ENCODE results near the gene SLC38A10.

The SLC38A10 gene

DNA sequence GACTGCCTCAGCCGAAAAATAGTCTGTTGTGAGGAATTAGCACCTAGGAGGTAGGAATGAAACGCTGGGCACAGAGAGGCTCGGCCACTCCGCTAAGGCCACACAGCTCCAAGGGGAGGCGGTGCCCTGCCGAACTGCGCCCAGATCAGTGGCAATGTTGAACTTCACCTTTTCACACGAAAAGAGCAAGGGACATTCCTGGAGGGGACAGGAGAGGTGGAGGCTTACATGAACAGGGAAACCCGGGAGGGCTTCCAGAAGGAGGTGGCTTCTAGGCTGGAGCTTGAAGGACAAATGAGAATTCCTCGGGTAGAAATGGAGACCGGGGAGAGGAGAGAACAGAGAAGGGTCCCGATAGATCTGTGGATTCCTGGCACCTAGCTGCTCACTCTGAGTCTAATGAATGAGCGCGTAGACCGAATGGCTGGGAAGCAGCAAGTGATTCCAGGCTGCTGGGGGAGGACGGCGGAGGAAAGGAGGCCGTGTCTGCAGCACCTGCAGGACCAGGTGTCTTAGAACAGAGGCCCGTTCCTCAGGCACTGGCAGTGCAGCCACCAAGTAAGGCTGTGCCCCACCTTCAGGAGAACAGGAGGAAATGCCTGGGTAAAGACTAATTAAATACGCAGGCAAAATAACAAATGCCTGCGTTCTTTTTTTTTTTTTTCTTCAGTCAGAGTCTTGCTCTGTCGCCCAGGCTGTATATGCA, 722 bp upstream of the SLC38A10 start:
- no peak for DNase-seq

DNA sequence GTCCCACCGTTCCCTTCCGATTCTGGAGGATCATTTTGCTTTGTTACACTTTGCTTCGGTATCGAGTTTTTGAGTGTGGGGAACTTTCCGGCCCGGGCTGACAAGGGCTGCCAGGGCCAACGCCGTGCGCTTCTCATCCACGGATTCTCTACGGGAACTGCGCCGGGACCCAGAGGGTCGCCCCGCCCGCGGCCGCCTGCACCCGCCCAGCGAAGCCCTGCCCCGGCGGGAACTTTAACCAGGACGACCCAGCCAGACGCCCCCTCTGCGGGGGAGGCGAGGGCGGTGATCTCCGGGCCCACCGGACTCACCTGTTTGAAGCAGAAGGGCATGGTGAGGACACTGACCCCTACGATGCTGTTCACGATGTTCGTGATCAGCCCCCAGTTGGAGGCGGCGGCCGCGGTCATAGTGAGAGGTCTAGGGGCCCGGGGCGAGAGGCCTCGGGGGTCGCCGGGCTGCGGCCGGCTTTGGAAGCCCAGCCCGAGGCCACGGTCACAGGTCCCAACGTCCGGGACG, 536 bp downstream of the SLC38A10 start:
- no peak for DNase-seq

DNA sequence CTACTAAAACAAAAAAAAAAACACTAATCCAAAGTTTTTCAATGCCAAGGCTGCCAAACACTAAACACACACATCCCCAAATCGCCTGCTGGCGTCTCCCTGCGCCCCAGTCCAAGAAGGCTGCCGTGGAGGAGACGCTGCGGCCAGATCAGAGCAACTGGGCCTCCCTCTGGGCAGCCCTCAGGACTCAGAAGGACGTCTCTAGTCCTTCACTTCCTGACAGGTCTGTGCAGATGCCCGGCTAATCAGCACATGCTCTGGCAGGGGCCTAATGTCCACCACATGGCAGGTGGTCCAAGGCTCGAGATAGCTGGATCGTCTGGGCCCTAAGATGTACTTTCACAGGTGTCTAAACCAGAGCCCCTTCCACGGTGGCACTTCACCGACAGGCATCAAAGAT, 2.7 kb downstream of the SLC38A10 start:
- DNase-seq: no peak

DNA sequence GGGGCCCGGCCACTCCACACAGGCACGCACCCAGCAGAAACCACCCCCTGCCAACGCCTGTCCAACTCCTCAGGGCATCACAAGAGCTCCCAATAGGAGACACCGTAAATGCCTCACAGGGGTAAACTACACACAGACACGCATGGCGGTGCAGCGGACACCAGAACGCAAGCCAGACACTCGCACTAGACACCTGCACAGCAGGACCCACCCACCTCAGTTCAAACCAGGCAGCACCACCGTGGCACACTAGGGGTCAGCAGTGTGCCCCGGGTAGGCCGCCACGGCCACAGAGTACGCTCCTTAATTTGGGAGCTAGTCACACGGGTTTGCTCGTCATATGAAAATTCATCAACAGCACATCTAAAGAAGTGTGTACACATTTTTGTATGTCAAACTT, 3.4 kb downstream of the SLC38A10 start:
- peak in 1 of 2 donors; percentile 17 for DNase-seq

DNA sequence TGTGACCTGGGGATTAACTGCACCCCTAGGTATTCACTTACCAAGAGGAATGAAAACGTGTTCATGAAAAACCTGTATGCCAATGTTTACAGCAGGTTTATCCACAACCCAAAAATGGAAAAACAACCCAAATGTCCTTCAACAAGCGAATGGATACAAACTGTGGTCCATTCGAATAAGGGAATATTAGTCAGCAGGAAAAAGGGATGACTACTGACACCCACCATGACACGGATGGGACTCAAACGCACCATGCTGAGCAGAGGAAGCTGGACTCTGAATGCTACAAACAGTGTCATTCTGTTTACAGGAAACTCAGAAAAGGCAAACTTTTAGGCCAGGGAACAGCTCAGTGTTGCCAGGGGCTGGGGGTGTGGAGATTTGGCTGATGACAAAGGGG, 4.9 kb downstream of the SLC38A10 start:
- DNase-seq: no peak

DNA sequence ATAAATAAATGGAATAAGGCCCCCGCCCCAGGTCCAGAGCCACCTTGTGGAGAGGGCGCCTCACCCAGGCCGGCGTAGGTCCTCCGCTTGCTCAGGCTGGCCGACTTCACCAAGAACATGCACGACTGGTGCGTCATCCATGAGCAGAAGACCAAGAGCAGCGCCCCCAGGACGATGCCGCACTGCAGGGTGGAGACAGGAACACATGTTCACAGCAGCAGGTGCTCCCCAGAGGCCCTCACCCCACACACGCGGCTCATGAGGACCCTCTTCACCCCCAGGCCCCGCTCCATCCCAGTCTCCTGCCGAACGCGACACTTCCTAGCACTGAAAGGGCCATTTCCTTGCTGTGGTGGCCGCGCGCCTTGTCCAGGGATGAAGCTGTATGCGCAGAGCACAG, 5.5 kb downstream of the SLC38A10 start:
- no peak for DNase-seq

DNA sequence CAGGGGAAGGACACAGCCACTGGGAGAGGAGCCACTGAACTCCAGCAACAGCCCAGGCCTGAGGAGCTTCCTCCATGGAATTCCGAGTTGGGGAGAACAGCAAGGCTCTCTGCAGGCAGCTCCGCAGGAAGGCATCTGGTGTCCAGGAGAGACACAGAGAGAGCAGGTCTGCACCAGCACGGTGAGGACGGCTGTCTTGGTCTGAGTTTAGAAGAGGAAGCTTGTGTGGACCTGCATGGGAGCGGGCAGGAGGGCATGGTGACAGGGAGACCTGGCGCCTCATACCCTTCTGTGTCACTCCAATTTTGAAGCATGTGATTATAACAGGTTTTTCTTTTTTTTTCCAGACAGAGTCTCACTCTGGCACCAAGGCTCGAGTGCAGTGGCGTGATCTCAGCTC, 6.4 kb downstream of the SLC38A10 start:
- no peak for DNase-seq

DNA sequence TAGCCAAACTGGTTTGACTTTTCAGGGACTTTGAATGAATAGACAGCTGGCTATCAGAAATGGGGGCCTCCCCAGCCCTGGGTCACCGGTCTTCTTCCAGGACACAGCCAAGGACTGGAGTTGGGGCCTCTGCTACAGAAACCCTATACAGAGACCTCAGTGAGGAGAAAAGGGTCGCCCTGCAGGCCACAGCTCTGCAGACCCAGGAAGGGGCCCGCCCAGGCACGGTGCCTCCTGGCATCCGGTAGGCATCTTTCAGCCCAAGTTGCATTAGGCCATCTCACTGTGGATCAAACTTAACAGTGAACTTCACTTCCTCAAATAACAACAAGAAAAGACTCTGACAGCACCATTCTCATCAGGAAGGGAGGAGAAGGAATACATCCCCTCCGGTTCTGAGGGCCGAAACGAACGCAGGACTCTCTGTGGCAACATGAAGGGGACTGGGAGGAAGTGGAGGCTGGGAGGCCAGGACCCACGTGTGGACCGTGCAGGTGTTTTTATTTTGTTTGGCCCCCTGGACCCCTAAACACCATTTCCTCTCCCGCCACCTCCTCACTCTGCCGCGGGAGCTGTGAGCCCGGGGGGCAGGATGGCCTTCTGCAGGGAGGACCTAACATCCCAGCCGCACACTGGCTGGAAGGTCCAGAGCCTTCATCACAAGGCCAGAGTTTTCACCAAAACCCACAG, 7.2 kb downstream of the SLC38A10 start:
- DNase-seq: no peak

DNA sequence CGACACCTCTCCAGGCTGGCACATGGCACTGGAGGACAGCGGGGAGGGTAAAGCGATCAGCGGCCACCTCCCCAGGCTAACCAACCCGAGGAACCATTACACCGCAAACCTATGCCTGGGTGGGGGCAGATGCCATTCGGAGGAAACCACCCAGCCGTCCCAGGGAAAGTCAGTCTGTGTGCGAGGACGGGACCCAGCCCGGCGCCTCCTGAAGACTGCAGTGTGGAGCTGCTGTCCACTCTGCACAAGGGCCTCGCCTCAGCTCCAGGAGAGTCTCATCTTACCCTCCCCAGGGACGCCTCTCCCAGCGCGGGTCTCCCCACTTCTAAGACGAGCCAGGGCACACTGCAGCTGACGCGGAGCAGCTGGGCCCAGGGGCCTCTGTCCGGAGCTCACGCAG, 8.0 kb downstream of the SLC38A10 start:
- no peak for DNase-seq

DNA sequence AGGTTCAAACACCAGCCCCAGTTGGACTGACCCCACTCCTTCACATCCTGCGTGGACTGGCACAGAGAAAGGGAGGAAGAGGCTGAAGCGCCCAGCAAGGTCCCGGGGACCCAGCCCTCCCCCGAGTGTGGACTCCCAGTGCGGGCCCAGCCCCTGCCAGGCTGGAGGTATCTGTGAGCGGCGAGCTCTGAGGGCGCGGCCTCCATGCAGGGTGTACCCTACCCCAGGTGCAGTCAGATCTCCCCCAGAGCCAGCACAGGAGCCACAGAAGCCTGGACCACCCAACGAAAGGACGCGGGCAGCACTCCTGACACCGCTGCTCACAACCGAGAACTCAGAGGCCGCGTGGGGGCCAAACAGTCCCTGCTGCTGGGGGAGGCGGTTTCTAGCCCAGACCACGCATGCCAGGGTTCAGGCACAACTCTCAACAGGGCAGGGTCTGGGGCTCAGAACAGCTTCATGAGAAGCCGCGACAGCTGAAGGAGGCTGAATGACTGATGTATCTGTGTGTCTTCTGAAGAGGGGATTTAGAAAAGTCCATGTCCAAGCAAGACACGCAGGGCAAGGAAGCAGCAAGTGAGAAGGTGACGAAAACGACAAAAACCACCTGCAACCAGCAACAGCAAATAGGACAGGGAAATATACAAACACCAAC, 8.5 kb downstream of the SLC38A10 start:
- DNase-seq: no peak

DNA sequence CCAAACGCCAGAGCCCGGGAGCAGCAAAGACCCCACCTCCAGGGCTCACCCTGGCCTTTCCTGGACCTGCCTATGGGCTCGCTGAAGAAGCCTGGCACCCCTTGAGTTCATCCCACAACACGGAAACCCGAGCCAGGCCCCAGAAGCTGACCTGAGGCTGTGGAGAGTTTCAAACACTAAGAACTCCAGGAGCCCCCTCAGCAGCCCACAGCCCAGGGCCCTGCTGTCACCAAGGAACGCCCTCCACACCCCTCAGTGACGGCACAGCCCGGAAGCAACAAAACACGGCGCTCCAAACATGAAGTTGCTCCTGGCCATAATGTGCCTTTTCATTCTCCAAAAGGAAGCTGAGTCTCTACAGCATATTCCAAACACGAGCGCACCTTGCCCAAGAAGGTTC, 9.2 kb downstream of the SLC38A10 start:
- no peak for DNase-seq

DNA sequence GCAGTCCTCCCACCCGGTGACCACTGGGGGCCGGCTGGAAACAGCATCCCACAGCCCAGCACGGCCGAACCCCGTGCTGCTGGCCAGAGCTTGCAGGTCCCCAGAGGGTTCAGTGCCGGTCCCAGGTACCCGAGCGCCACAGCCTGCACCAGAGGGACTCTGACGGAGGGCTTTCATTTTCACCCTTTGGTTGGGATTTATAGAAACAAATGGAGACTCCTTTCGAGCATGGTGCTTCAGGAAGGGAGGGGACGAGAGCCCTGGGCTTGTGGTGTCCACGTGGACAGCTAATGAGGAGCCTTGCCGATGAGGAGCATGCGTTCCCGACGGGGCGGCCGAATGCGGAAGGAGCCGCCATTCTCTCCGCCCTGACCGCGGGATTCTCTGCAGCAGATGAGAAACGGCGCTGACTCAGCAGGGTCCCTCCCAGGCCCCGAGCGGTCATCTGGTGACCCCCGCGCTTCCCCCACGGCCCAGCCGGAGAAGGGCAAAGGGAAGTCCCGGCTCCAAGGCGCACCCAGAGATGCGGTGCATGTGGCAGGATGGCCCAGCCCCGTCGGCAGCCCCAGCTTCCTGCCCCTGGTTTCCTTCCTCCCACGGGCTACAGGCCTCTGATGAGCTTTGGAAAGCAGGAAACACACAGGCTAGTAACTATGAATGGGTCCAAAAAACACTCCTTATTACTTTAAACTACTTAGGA, 9.8 kb downstream of the SLC38A10 start:
- peak; percentile 9 to 48 for DNase-seq

DNA sequence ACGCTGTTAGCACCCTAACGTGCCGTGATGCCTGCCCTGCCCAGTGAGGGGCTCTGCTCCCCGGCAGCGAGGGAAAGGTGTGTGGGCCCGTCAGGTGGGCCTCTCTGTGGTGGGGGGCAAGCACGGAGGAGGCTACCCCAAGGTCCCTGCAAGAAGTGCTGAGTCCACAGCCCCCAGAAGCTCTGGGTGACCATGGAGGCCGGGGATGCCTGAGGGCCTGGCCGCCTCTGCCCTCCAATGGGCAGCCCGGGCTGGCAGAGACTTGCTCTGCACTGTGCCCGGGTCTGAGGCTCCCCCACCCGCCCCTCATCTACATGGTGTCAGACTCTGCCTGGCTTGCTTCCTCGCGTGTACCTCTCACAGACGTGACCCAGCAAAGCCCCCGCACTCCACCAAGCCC, 12.2 kb downstream of the SLC38A10 start:
- DNase-seq: no peak

DNA sequence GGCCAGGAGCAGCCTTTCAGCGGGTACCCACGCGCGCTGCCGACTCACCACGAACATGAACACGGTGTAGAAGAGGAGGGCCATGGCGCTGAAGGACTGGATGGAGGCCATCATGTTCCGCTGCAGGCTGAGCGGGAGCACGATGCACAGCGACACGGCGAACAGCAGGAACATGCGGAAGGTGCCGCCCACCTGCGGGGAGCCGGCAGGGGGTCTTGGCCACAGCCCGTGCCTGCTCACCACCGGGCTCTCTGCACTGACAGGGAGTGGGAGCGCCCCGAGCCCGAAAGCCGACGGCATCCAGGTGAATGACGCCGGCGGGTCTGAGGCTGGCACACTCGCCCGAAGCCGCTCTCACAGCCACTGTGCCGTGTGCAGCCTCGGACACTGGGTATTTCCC, 13.0 kb downstream of the SLC38A10 start:
- DNase-seq: no peak

DNA sequence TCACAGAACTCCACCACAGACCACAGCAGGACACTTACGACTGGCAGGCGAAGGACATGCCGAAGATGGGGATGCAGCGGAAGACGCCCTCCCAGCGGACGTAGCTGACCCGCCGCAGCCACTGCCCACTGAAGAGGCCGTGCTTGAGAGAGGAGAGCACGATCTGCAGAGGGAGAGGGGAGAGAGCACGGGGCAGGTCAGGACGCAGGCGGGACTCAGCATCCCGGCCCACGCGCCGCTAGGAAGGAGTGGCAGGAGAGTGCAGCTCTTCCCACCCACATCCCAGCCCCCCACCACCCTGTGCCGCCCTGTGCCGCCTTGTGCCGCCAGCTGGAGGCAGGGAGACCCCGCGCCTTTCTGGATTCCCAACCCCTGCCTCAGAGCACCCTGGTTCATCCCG, 14.5 kb downstream of the SLC38A10 start:
- no peak for DNase-seq

DNA sequence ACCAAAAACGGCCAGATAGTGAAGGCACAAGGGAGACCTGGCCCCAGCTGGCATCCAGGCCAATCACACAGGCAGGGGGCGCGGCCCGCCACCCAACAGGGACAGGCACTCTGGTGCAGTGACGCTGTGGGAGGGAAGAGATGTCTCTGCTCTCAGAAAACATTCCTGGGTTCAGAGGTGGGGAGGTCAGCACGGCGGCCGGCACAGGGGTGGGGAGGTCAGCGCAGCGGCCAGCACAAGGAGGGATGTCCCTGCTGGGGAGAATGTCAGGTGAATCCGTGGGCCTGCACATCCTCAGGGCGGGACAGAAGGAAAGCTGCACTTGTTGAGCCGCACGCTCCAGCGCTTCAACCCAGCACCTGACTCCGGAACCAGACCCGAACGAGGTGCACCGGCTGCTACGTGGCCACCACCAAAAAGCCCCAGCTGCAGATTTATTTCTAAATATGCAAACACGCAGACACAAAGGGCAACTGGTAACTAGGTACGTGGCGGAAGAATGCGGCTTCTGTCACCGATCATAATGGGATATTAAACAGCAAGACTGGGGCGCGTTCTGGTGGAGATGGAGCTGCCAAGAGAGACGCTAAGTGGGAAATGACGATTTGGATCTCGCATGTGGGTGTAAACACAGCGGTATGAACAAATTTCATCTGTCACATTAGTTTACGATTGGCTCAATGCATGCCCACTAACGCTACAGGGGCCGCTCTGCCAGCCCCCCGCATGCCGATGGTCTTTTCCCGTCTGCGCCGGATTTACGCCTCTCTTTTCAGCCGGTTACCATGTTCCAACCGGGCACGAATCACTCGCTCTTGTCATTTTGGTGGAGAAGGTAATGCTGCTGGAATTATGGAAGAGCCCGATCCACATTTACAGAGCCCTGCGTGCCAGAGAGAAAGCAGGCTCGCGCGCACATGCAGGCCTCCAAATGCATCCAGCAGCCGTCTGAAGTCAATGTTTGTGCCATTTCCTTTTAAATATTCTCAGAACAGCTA, 15.5 kb downstream of the SLC38A10 start:
- no peak for DNase-seq

DNA sequence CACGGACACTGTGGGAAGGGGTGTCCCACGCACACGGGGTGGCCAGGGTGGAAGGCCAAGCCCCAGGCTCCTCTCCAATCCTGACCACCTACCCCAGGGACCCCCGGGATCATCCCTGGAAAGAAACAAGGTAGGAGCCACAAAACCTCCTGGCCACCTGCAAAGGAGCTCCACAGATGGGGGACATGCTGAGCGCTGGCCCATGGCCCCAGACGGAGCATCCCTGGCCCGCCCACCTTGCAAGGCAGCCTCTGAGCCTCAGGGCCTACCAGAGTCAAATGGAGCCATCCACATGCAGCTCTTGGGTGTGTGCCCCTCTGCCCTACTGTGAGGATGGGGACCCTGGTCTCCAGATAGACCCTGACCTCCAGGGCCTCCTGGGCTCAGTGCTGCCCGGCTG, 16.3 kb downstream of the SLC38A10 start:
- no peak for DNase-seq

DNA sequence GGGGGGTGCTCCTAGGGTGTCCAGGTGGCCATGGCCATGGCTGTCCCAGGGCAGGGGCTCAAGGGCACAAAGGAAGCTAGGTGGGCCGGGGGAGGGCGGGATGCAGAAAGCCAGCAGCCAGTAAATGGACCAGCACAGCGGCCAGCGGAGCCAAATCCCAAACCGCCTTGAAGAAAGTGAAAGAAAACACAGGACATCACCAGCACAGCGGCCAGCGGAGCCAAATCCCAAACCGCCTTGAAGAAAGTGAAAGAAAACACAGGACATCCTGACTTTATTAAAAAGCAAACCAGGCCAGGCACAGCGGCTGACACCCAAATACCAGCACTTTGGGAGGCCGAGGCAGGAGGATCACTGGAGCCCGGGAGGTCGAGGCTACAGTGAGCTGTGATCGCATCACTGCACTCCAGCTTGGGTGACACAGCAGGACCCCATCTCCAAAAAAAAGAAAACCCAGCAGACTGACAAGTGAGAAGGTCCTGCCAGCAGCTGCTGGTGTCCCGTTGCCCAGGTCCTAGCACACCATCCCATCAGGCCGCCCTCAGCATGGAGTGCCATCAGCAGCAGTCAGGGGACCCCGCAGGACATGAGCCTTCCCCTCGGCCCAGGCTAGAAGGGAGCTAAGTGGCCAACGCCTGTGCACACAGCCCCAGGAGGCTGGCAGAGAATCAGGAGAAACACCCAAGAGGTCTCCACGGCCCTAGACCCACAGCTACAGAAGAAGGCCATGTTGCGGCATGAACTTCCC, 17.0 kb downstream of the SLC38A10 start:
- no peak for DNase-seq

DNA sequence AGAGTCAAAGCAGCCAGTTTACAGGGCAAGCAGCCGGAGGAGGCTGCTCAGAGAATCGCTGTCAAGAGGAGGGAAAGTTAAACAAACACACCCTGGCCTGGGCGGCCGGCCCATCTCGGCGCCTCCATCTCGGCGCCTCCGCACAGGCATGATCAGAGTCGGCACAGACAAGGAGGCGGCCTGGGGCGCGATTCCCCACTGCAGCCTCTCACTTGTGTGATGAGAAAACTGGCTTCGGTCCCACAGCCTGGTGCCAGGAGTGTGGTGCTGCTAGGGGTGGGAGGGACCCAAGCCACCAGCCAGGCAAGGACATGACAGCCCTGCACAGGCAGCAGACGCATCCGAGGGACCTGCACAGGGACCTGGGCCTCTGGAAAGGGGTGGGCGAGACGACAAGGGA, 17.7 kb downstream of the SLC38A10 start:
- DNase-seq: peak in 1 of 2 donors; percentile 21

DNA sequence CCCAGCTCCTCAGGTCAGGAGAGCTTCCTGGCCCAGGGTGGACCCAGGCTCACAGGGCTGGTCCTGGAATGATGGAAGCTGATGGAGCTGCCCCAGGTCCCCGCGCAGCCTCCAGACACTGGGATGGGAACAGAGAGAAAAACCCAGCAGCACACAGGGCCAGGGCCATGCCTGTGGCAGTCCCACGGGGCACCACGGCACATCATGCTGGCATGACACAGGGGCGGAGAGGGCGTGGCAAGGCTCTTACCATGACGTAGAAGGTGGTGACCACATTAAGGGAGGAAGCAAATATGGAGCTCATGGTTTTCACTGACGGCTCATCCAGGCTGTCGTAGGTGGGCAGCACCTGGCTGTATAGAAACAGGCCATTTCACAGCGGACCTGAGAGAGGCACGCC, 18.3 kb downstream of the SLC38A10 start:
- DNase-seq: no peak

DNA sequence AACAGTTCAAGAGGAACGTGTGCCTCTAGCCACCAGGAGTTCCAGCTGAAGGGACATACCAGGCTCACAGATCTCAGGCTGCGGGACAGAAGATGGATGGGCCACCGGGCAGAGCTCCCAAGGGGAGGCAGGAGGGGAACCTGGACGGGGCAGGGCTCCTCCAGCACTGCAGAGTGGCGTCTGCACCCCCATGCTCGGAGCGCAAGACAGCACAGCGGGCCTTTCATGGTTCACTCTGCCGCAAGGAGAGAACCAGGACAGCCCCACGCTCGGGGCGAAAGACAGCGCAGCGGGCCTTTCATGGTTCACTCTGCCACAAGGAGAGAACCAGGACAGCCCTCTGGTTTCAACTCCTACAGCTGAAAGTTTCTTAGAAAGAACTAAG, 20.6 kb downstream of the SLC38A10 start:
- DNase-seq: no peak
